ENCODE data around the gene ZNF19.
A peak's percentile ranks its signal among the peaks of the same experiment; 100 is the strongest.

ZNF19 gene

GRCh38 chr16:71472051-71472450, 17.1 kb downstream of the ZNF19 start:
- Histone ChIP-seq H3K4me3 (ENCODE audit: low read length in 2 of 2) (no peak overlapping the region), H3K9ac (ENCODE audit: low read depth in 1 of 2, low read length in 2 of 2) (no peak overlapping the region), H3K9me3 (ENCODE audit: control insufficient read depth in 2 of 2, low read length in 2 of 2) (no peaks in the 10 kb centered on the region), H3K27me3 (ENCODE audit: control insufficient read depth in 2 of 2, insufficient read depth in 2 of 2, low read length in 2 of 2) (no peaks in the 10 kb centered on the region), H3K4me1 (ENCODE audit: control insufficient read depth in 2 of 2, insufficient read depth in 2 of 2, low read length in 2 of 2) (no peaks in the 10 kb centered on the region), H3K36me3 (ENCODE audit: control insufficient read depth in 2 of 2, insufficient read depth in 2 of 2, low read length in 2 of 2) (peaks cover 15 to 20% of the 10 kb centered on the region in 2 donors), H3K27ac (ENCODE audit: low read depth in 2 of 2, low read length in 2 of 2) (no peak overlapping the region)

DNA sequence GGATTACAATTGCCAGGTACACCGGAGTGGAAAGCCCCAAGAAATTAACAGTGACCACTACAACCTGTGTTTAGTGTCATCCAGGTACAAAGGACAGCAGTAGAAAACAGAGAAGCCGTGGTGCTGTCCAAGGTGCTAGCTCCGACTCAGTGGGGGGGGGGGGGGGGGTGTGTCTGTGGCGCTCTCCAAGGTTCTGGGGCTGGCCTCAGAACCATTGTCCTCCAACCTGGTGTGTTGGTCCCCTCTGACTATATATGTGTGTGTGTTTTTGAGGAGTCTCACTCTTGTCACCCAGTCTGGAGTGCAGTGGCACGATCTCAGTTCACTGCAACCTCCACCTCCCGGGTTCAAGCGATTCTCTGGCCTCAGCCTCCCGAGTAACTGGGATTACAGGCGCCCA, 21.3 kb downstream of the ZNF19 start:
- H3K9me3 ChIP-seq (ENCODE audit: control insufficient read depth in 2 of 2, low read length in 2 of 2): no peaks in the 10 kb centered on the region
- H3K36me3 ChIP-seq (ENCODE audit: control insufficient read depth in 2 of 2, insufficient read depth in 2 of 2, low read length in 2 of 2): peaks cover 0 to 3% of the 10 kb centered on the region in 2 donors
- no peaks in the 10 kb centered on the region for H3K4me1 ChIP-seq (ENCODE audit: control insufficient read depth in 2 of 2, insufficient read depth in 2 of 2, low read length in 2 of 2)
- no peak overlapping the region for H3K9ac ChIP-seq (ENCODE audit: low read depth in 1 of 2, low read length in 2 of 2)
- no peak overlapping the region for H3K27ac ChIP-seq (ENCODE audit: low read depth in 2 of 2, low read length in 2 of 2)
- H3K4me3 ChIP-seq (ENCODE audit: low read length in 2 of 2): no peak overlapping the region
- H3K27me3 ChIP-seq (ENCODE audit: control insufficient read depth in 2 of 2, insufficient read depth in 2 of 2, low read length in 2 of 2): no peaks in the 10 kb centered on the region

DNA sequence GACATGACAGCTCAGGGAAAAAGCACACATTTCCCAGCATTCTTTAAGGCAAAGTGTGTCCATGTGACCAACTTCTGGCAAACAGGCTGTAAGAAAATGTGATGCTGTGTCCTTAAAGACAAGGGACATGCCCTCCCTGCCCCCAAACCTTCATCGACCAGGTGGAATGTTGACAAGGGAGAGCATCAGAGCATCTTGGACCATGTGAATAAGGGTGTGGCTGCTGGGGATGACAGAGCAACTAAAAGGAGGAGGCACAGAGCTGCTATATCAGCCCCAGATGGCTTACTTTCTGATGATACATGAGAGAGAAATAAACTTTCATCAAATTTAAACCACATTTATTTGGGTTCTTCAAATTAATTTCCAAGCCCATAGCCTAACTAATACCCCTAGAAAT, 24.9 kb downstream of the ZNF19 start:
- Histone ChIP-seq H3K4me1 (ENCODE audit: control insufficient read depth in 2 of 2, insufficient read depth in 2 of 2, low read length in 2 of 2) (peaks cover 10 to 11% of the 10 kb centered on the region in 2 donors), H3K27me3 (ENCODE audit: control insufficient read depth in 2 of 2, insufficient read depth in 2 of 2, low read length in 2 of 2) (no peaks in the 10 kb centered on the region), H3K9ac (ENCODE audit: low read depth in 1 of 2, low read length in 2 of 2) (no peak overlapping the region), H3K36me3 (ENCODE audit: control insufficient read depth in 2 of 2, insufficient read depth in 2 of 2, low read length in 2 of 2) (no peaks in the 10 kb centered on the region), H3K9me3 (ENCODE audit: control insufficient read depth in 2 of 2, low read length in 2 of 2) (no peaks in the 10 kb centered on the region), H3K4me3 (ENCODE audit: low read length in 2 of 2) (no peak overlapping the region), H3K27ac (ENCODE audit: low read depth in 2 of 2, low read length in 2 of 2) (no peak overlapping the region)

- H3K9me3 ChIP-seq (ENCODE audit: control insufficient read depth in 2 of 2, low read length in 2 of 2): no peaks in the 10 kb centered on the region
Observed at GRCh38 chr16:71461686-71462648, 27.2 kb downstream of the ZNF19 start, which contains the start of gene ZNF23. Gene ZNF23, minus strand, starts transcription at chr16:71462247. Its CDS starts 5,451 bp downstream, at chr16:71456796.

DNA sequence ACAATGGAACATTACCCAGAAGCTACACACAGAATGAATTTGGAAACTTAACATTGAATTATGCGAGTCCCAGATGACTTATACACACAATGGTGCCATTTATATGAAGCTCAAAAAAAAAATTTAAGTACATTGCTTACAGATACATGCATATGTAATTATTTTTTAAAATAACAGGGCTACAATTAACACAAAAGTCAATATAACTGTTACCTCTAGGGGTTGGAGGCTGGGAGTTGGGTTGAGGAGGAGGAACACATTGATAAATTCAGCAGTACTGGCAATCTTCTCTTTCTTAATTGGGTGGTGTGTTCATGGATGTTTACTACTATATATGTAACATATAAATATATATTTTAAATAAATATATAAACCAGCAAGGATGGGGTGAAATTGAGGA, 28.2 kb downstream of the ZNF19 start:
- peak overlapping the region in 1 of 2 donors; percentile 97 for H3K4me3 ChIP-seq (ENCODE audit: low read length in 2 of 2)
- H3K4me1 ChIP-seq (ENCODE audit: control insufficient read depth in 2 of 2, insufficient read depth in 2 of 2, low read length in 2 of 2): peaks cover 10 to 11% of the 10 kb centered on the region in 2 donors
- H3K36me3 ChIP-seq (ENCODE audit: control insufficient read depth in 2 of 2, insufficient read depth in 2 of 2, low read length in 2 of 2): peaks cover 2 to 6% of the 10 kb centered on the region in 2 donors
- H3K27me3 ChIP-seq (ENCODE audit: control insufficient read depth in 2 of 2, insufficient read depth in 2 of 2, low read length in 2 of 2): no peaks in the 10 kb centered on the region
- H3K9me3 ChIP-seq (ENCODE audit: control insufficient read depth in 2 of 2, low read length in 2 of 2): no peaks in the 10 kb centered on the region
- H3K9ac ChIP-seq (ENCODE audit: low read depth in 1 of 2, low read length in 2 of 2): no peak overlapping the region
- H3K27ac ChIP-seq (ENCODE audit: low read depth in 2 of 2, low read length in 2 of 2): no peak overlapping the region

More at GRCh38 chr16:71461686-71462648, 27.2 kb downstream of the ZNF19 start, which contains the start of gene ZNF23:
- no peaks in the 10 kb centered on the region for H3K36me3 ChIP-seq (ENCODE audit: control insufficient read depth in 2 of 2, insufficient read depth in 2 of 2, low read length in 2 of 2)
- no peaks in the 10 kb centered on the region for H3K27me3 ChIP-seq (ENCODE audit: control insufficient read depth in 2 of 2, insufficient read depth in 2 of 2, low read length in 2 of 2)
- H3K4me3 ChIP-seq (ENCODE audit: low read length in 2 of 2): peak within 1 kb of the TSS; percentile 97 to 98
- H3K4me1 ChIP-seq (ENCODE audit: control insufficient read depth in 2 of 2, insufficient read depth in 2 of 2, low read length in 2 of 2): peaks cover 10 to 11% of the 10 kb centered on the region in 2 donors
- peak within 1 kb of the TSS; percentile 70 to 86 for H3K27ac ChIP-seq (ENCODE audit: low read depth in 2 of 2, low read length in 2 of 2)
- peak within 1 kb of the TSS; percentile 88 to 92 for H3K9ac ChIP-seq (ENCODE audit: low read depth in 1 of 2, low read length in 2 of 2)

- H3K4me3 ChIP-seq (ENCODE audit: low read length in 2 of 2): no peak overlapping the region
- no peak overlapping the region for H3K27ac ChIP-seq (ENCODE audit: low read depth in 2 of 2, low read length in 2 of 2)
- H3K36me3 ChIP-seq (ENCODE audit: control insufficient read depth in 2 of 2, insufficient read depth in 2 of 2, low read length in 2 of 2): peaks cover 6 to 10% of the 10 kb centered on the region in 2 donors
- H3K9me3 ChIP-seq (ENCODE audit: control insufficient read depth in 2 of 2, low read length in 2 of 2): no peaks in the 10 kb centered on the region
- H3K27me3 ChIP-seq (ENCODE audit: control insufficient read depth in 2 of 2, insufficient read depth in 2 of 2, low read length in 2 of 2): no peaks in the 10 kb centered on the region
- H3K9ac ChIP-seq (ENCODE audit: low read depth in 1 of 2, low read length in 2 of 2): no peak overlapping the region
- H3K4me1 ChIP-seq (ENCODE audit: control insufficient read depth in 2 of 2, insufficient read depth in 2 of 2, low read length in 2 of 2): peaks cover 10 to 11% of the 10 kb centered on the region in 2 donors
Observed at GRCh38 chr16:71460236-71460635, 28.9 kb downstream of the ZNF19 start.

DNA sequence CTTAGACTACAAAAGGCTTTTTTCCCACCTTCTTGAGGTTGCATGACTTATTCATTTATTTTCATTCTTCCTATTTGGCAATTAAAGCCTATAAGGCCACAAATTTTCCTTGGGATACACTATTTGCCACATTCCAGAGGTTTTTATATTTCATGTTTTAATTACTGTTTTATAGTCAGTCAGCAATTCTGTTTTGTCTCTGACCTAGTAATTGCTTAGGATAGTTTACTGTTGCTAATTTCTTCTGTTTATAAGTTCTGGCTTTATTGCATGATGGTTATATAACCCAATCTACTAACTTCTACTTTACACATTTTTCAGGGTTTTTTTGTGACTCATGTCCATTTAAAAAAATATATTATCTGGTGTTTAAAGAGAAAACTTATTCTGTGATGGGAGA, 29.6 kb downstream of the ZNF19 start:
- Histone ChIP-seq H3K4me1 (ENCODE audit: control insufficient read depth in 2 of 2, insufficient read depth in 2 of 2, low read length in 2 of 2) (peaks cover 10 to 11% of the 10 kb centered on the region in 2 donors), H3K9ac (ENCODE audit: low read depth in 1 of 2, low read length in 2 of 2) (no peak overlapping the region), H3K27ac (ENCODE audit: low read depth in 2 of 2, low read length in 2 of 2) (no peak overlapping the region)

DNA sequence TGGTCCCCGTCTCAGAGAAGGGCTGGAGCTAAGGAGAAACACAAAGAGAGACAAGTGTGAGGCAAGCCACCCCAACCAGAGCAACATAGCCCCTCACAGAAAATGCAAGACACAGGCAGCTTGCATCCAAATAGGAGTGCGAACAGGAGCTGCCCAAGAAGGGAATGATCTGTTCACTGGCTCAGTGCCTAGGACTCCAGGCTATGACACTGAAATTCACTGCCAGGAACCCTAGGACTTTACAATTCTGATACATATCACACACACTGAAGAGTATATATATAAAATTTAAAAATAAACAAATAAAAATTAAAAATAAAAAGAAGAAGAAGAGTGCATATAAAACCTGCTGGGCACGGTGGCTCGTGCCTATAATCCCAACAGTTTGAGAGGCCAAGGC, 32.3 kb downstream of the ZNF19 start:
- Histone ChIP-seq H3K36me3 (ENCODE audit: control insufficient read depth in 2 of 2, insufficient read depth in 2 of 2, low read length in 2 of 2) (peaks cover 34 to 37% of the 10 kb centered on the region in 2 donors), H3K4me1 (ENCODE audit: control insufficient read depth in 2 of 2, insufficient read depth in 2 of 2, low read length in 2 of 2) (peaks cover 5% of the 10 kb centered on the region in 2 donors), H3K9ac (ENCODE audit: low read depth in 1 of 2, low read length in 2 of 2) (no peak overlapping the region), H3K27me3 (ENCODE audit: control insufficient read depth in 2 of 2, insufficient read depth in 2 of 2, low read length in 2 of 2) (no peaks in the 10 kb centered on the region), H3K9me3 (ENCODE audit: control insufficient read depth in 2 of 2, low read length in 2 of 2) (peaks cover 5% of the 10 kb centered on the region in 2 donors), H3K4me3 (ENCODE audit: low read length in 2 of 2) (no peak overlapping the region), H3K27ac (ENCODE audit: low read depth in 2 of 2, low read length in 2 of 2) (no peak overlapping the region)

More for the DNA sequence above, 29.6 kb downstream of the ZNF19 start:
- Histone ChIP-seq H3K4me3 (ENCODE audit: low read length in 2 of 2) (no peak overlapping the region), H3K27me3 (ENCODE audit: control insufficient read depth in 2 of 2, insufficient read depth in 2 of 2, low read length in 2 of 2) (no peaks in the 10 kb centered on the region), H3K9me3 (ENCODE audit: control insufficient read depth in 2 of 2, low read length in 2 of 2) (no peaks in the 10 kb centered on the region), H3K36me3 (ENCODE audit: control insufficient read depth in 2 of 2, insufficient read depth in 2 of 2, low read length in 2 of 2) (peaks cover 10 to 13% of the 10 kb centered on the region in 2 donors)

DNA sequence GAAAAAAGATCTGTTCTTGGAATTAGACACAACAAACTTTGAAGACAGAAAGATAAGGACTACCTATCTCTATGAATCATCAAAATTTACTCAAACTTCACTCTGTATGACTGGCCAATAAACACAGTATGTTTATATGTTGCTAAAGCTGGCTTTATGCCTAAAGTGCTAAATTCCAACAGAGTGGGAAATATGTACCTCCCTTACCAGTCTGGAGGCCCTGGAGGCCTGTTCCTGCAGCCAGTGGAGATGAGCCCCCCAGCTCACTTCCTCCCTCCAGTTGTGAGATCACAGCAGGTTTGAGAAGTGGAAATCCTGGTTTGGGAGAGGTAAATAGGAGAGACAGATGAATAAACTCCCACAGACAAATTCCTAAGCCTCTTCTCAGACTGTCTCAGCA, 36.1 kb downstream of the ZNF19 start:
- Histone ChIP-seq H3K36me3 (ENCODE audit: control insufficient read depth in 2 of 2, insufficient read depth in 2 of 2, low read length in 2 of 2) (peaks cover 64% of the 10 kb centered on the region in 2 donors), H3K4me3 (ENCODE audit: low read length in 2 of 2) (no peak overlapping the region), H3K27ac (ENCODE audit: low read depth in 2 of 2, low read length in 2 of 2) (no peak overlapping the region), H3K4me1 (ENCODE audit: control insufficient read depth in 2 of 2, insufficient read depth in 2 of 2, low read length in 2 of 2) (no peaks in the 10 kb centered on the region), H3K27me3 (ENCODE audit: control insufficient read depth in 2 of 2, insufficient read depth in 2 of 2, low read length in 2 of 2) (no peaks in the 10 kb centered on the region), H3K9ac (ENCODE audit: low read depth in 1 of 2, low read length in 2 of 2) (no peak overlapping the region), H3K9me3 (ENCODE audit: control insufficient read depth in 2 of 2, low read length in 2 of 2) (peaks cover 25 to 27% of the 10 kb centered on the region in 2 donors)

DNA sequence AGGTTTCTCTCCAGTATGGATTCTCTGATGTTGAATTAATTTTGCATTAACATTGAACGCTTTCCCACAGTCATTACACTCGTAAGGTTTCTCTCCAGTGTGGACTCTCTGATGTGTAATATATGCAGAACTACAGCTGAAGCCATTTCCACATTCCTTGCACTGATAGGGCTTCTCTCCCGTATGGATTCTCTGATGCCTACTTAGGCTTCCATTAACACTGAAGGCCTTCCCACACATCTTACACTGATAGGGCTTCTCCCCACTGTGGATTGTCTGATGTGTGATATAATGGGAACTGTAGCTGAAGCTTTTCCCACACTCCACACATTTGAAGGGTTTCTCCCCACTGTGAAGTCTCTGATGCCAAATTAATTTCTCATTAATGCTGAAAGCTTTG, 40.1 kb downstream of the ZNF19 start:
- Histone ChIP-seq H3K9ac (ENCODE audit: low read depth in 1 of 2, low read length in 2 of 2) (no peak overlapping the region), H3K27me3 (ENCODE audit: control insufficient read depth in 2 of 2, insufficient read depth in 2 of 2, low read length in 2 of 2) (no peaks in the 10 kb centered on the region), H3K36me3 (ENCODE audit: control insufficient read depth in 2 of 2, insufficient read depth in 2 of 2, low read length in 2 of 2) (peaks cover 48 to 52% of the 10 kb centered on the region in 2 donors), H3K9me3 (ENCODE audit: control insufficient read depth in 2 of 2, low read length in 2 of 2) (peaks cover 38 to 42% of the 10 kb centered on the region in 2 donors), H3K27ac (ENCODE audit: low read depth in 2 of 2, low read length in 2 of 2) (no peak overlapping the region), H3K4me3 (ENCODE audit: low read length in 2 of 2) (peak overlapping the region in 1 of 2 donors; percentile 2), H3K4me1 (ENCODE audit: control insufficient read depth in 2 of 2, insufficient read depth in 2 of 2, low read length in 2 of 2) (no peaks in the 10 kb centered on the region)
